ENCODE results near the gene CTCF. TPM values are rescaled to one million over a fixed set of nuclear protein-coding genes. Genes with fewer than 3 reads are reported as not detected.

CTCF gene, protein sequence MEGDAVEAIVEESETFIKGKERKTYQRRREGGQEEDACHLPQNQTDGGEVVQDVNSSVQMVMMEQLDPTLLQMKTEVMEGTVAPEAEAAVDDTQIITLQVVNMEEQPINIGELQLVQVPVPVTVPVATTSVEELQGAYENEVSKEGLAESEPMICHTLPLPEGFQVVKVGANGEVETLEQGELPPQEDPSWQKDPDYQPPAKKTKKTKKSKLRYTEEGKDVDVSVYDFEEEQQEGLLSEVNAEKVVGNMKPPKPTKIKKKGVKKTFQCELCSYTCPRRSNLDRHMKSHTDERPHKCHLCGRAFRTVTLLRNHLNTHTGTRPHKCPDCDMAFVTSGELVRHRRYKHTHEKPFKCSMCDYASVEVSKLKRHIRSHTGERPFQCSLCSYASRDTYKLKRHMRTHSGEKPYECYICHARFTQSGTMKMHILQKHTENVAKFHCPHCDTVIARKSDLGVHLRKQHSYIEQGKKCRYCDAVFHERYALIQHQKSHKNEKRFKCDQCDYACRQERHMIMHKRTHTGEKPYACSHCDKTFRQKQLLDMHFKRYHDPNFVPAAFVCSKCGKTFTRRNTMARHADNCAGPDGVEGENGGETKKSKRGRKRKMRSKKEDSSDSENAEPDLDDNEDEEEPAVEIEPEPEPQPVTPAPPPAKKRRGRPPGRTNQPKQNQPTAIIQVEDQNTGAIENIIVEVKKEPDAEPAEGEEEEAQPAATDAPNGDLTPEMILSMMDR
- total RNA-seq = 29.7 and 30.7 TPM in 2 replicates

DNA sequence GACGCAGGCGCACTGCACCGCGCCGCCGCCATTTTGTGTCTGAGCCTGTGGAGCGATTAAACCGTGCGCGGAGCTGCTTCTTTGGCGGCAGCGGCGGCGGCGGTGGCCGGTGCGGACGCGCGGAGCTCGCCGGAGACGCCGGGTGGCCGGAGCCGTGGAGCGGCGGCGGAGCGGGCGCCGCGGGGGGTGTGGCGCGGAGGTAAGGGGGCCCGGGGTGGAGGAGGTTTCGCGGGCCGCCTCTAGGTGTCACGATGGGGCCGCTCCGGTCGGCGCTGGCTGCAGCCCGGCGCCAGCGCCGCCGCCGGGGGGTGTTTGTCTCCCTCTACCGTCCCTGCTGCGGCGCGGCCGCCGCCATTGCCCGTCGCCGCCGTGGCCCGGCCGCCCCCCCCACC is at the start of gene CTCF:
CTCF (plus strand) TSS at position 1 of the 392 bp plus-strand sequence. CDS start 48,307 bp downstream, outside the sequence.

DNA sequence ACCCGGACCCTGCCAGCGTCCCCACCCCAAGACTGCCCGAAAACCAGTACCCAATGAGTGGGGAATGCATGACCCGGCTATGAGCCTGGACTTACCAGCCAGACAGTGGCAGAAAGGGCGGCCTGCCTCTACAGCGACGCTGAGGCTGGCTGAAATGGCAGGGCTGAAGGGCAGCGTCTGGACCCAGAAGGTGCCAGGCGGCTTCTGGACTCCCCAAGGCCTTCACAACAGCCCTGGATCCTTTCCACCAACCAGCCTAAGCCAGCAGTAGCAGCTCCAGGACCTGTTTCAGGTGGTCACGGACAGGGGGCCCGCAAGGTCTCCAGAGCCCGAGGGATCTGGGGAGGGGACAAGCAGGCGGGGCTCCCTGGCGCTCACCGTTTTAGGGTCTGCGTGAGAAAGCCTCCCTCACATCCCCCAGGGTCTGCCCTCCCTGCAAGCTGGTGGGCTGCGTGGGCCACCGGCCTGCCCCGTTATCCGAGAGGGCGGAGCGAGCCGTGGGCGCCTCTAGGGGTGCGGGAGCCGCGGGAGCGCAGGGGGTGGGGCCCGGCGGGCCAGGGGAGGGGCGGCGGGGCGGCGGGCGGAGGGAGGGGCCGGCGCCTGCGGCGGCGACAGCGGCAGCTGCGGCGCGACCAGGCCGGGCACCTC is 34.0 kb upstream of the CTCF start, which contains the start of gene RIPOR1:
RIPOR1 (plus strand) TSS at position 608 of the 648 bp plus-strand sequence. CDS start 9,618 bp downstream, outside the sequence.

DNA sequence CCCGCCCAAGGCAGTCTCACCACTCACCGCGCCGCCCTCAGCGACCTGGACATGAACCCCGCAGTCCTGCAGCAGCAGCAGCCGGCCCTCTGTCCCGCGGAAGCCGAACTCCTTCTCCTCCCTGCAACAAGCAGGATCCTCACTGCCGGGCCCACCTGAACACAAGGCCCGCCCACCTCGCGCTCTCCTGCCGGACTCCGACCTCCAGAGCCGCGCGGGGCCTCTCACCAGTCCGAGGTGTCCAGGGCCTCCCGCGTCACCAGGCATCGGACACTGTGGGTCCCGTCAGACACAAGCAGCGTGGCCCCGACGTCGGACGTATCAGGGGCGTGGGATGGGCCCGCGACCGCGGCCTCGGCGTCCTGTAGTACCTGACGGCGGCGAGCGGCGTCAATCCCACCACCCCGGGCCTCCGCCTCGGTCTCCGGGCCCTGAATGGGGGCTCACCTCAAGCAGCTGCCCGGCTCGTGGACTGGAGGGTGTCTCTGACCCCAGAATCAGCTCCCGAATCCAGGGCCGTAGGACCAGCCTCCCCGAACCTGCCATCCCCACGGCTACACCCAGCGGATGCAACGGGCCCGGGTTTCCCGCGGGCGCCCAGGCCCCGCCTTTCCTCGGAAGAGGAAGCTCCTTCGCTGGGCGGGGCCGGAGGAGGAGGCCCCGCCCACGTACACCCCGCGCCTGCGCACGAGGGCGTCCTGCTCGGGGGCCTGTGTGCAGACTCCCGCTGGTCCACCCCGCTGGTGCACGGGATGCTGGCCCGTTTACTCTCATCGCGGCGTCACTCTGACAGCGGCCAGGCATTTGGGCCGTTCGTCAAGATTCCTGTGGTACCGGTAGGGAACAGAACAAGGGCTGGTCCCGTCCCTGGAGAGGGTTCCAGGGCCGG is 97.6 kb downstream of the CTCF start, which contains the start of gene ACD:
ACD (minus strand) TSS at position 586 of the 889 bp plus-strand sequence; CDS start at position 546, 40 bp downstream.

DNA sequence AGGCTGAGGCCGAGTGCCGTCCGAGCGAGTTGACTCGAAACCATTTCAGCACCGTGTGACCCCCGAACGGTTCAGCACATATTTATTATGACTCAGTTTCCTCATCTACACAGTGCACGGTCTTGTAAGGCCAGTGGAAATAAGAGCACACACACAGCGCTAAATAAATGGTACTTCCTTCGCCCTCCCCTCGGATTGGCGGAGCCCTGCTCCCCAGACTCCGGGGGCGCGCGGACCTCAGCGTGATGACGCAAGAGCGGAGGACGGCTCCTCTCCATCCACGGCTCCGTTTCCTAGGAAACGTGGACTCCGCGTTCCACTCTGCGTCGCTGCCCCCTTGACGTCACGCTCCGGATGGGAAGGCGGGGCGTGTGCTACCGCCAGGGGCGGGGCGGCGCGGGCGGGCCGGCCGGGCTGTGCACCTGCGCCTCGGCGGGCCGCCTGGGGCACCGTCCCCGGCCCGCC is 98.3 kb downstream of the CTCF start, which contains the start of gene PARD6A:
PARD6A (plus strand) TSS at position 397 of the 465 bp plus-strand sequence. CDS start 79 bp downstream, outside the sequence.

DNA sequence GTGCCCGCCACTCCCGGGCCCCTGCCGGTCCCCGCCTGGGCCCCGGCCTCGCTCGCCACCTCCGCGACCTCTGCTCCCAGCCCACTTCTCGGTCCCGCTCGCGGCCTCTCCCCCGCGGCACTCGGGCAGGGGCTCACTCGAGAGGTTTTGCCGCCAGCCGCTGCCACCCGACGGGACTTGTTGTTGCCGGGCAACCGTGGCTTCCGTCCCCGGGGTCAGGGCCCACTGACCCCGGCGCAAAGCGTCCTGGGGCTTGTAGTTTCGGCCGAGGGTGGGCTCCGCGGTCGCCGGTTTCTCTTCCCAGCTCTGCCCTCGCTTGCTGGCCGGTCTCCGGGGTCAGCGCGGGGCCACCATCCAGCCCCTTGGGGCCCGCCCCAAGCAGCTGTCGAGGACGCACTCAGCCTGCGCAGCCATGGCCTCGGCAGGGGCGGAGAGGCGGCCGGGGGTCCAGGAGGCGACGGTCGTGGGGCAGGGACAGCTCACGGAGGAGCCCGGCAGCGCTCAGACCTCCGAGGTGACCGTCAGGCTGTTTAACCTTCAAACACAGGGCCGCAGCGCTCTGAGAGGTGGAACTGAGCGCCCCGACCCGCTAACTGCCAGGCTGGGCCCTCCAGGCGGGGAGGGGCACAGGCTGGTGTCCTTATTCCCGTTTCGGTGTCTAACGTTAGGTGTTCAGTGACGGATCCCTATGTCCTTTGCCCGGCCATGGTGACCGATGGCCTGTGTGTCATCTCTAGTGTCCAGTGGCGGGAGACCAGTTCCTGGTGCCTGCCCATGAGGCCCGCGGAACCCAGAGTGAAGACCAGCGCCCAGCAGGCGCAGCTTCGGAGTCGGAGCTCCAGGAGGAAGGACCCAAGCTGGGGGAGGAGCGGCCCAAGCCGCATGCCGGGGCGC is 104.5 kb downstream of the CTCF start, which contains the start of the genes C16orf86 and ENKD1:
C16orf86 (plus strand) TSS at position 256 of the 894 bp plus-strand sequence; CDS start at position 413, 157 bp downstream.
ENKD1 (minus strand) TSS at position 192 of the 894 bp plus-strand sequence. CDS start 308 bp downstream, outside the sequence.

Small RNA genes lying within 50 kb of the gene (small RNA-seq; reads per million reads assigned to genes)
- not detected for gene AC027682.3

Other genes starting within 250 kb of the CTCF start
- gene KCTD19, start 235.8 kb upstream of the CTCF start, total RNA-seq = 0.11 TPM in 1 of 2 replicates, not detected in the other
- gene LRRC36, start 235.7 kb upstream of the CTCF start, total RNA-seq = 0.43 TPM in 1 of 2 replicates, not detected in the other
- gene TPPP3, start 169.0 kb upstream of the CTCF start, total RNA-seq = 0.22 and 0.52 TPM in 2 replicates
- gene ZDHHC1, start 146.0 kb upstream of the CTCF start, total RNA-seq = 7.5 and 9.1 TPM in 2 replicates
- 0.11 TPM in 1 of 2 replicates, not detected in the other for gene HSD11B2, start 131.4 kb upstream of the CTCF start, total RNA-seq
- gene ATP6V0D1, start 81.4 kb upstream of the CTCF start, total RNA-seq = 86.0 and 99.0 TPM in 2 replicates
- not detected in 2 replicates for gene AGRP, start 79.0 kb upstream of the CTCF start, total RNA-seq
- 25.7 and 26.1 TPM in 2 replicates for gene RIPOR1, start 33.7 kb upstream of the CTCF start, total RNA-seq
- gene CARMIL2, start 82.6 kb downstream of the CTCF start, total RNA-seq = 0.11 and 0.13 TPM in 2 replicates
- gene ACD, start 97.7 kb downstream of the CTCF start, total RNA-seq = 13.2 and 15.8 TPM in 2 replicates
- gene PARD6A, start 98.4 kb downstream of the CTCF start, total RNA-seq = 0.78 and 0.86 TPM in 2 replicates
- 12.0 and 13.5 TPM in 2 replicates for gene ENKD1, start 104.2 kb downstream of the CTCF start, total RNA-seq
- 2.9 and 3.9 TPM in 2 replicates for gene C16orf86, start 104.3 kb downstream of the CTCF start, total RNA-seq
- gene GFOD2, start 156.8 kb downstream of the CTCF start, total RNA-seq = 11.6 and 12.6 TPM in 2 replicates
- gene RANBP10, start 244.0 kb downstream of the CTCF start, total RNA-seq = 4.8 and 6.9 TPM in 2 replicates
- gene TSNAXIP1, start 244.4 kb downstream of the CTCF start, total RNA-seq = 1.2 and 2.1 TPM in 2 replicates

All from articular chondrocyte of knee joint (primary cell).